ENCODE results near the gene GBX2. TPM values are rescaled to one million over a fixed set of nuclear protein-coding genes. Genes with fewer than 3 reads are reported as not detected.

The GBX2 gene
- total and polyA plus RNA-seq, 2 of the 8 experiments (the other 6 are each of a cell fraction or from before 2014, with no cell fraction given) = 0.38 to 0.89 TPM

DNA sequence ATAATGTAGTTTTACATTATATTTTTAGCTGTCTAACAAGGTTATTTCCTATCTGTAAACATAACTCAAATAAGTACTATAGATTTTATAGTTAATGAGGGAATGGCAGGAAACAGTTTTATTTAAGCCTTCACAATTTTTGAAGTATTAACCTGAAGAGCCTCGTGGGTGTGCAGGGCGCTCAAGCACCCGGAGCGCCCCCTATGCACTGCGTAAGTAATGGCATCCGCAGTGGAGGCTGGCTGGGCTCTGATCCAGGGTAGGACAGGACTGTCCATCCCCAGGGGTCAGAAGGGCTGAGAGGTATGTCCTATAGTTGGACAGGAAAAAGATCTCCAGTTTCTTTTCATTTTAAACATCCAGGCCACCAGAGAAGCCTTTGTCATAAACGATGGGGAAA lies 8.2 kb upstream of the GBX2 start:
- WGBS, 2 experiments (ENCODE audit: extremely low coverage in 1 of 2, insufficient coverage in 1 of 2, insufficient read length in 1 of 2, insufficient replicate concordance in 2 of 2, low coverage in 1 of 2, low lambda C conversion rate in 2 of 2, missing lambda C conversion rate in 1 of 2) = 3% methylated on average over 7 of the region's 7 CpGs; no CpG with 5 or more reads in 1 of the 2 experiments
- Histone ChIP-seq H3K79me1 (ENCODE audit: low read depth, low read length) (no peaks in the 10 kb centered on the region), H4K20me1 (replicated peaks in 1 of 2; ENCODE audit: control insufficient read depth in 1 of 2, insufficient read depth in 2 of 2, low read length in 2 of 2) (peaks cover 11 to 15% of the 10 kb centered on the region in 2 experiments), H4K5ac (ENCODE audit: insufficient read length, low read depth, low read length) (no peak overlapping the region), H3K23ac (ENCODE audit: insufficient read length) (no peak overlapping the region), H3K27ac (ENCODE audit: low read depth, low read length) (no peak overlapping the region), H3K4me1 (replicated peaks in 1 of 4; ENCODE audit: control insufficient read depth in 3 of 4, insufficient read depth in 4 of 4, low read length in 3 of 4) (peaks cover 14 to 42% (median 20%) of the 10 kb centered on the region in 4 experiments), H2AFZ (ENCODE audit: low read length) (no peak overlapping the region), H2BK12ac (ENCODE audit: low read depth, low read length) (no peak overlapping the region), H4K91ac (replicated peaks; ENCODE audit: insufficient read length, low read length) (no peak overlapping the region), H3K4me2 (ENCODE audit: insufficient read depth in 1 of 2, low read depth in 2 of 2, low read length in 2 of 2) (no peak overlapping the region), H2BK5ac (ENCODE audit: low read depth, low read length) (no peak overlapping the region), H3K79me2 (ENCODE audit: control insufficient read depth in 1 of 2, insufficient read depth in 2 of 2, low read length in 2 of 2) (no peaks in the 10 kb centered on the region), H2BK15ac (ENCODE audit: low read length) (no peak overlapping the region), H3K9ac (replicated peaks in 1 of 4; ENCODE audit: extremely low read depth in 1 of 4, low read depth in 3 of 4, low read length in 3 of 4) (no peak overlapping the region), H2BK20ac (ENCODE audit: low read length) (no peak overlapping the region), H3K4ac (replicated peaks; ENCODE audit: insufficient read length, low read depth, low read length) (no peak overlapping the region), H3K27me3 (replicated peaks in 1 of 4; ENCODE audit: control insufficient read depth in 3 of 4, extremely low read depth in 1 of 4, insufficient read depth in 3 of 4, low read length in 3 of 4) (peaks cover 56 to 84% (median 75%) of the 10 kb centered on the region in 4 experiments), H2AK5ac (ENCODE audit: low read depth, low read length) (no peak overlapping the region), H3K36me3 (ENCODE audit: control insufficient read depth in 2 of 4, insufficient read depth in 4 of 4, low read length in 3 of 4) (peaks cover 0 to 2% (median 0%) of the 10 kb centered on the region in 4 experiments; a peak in 1 of 8 replicates), H3K4me3 (ENCODE audit: extremely low read depth in 1 of 4, insufficient read depth in 2 of 4, low read depth in 3 of 4, low read length in 4 of 4) (no peak overlapping the region), H3K9me3 (ENCODE audit: insufficient read depth in 2 of 2, low read depth in 1 of 2, low read length in 1 of 2) (no peaks in the 10 kb centered on the region), H3K56ac (replicated peaks; ENCODE audit: insufficient read length, low read depth, low read length) (no peak overlapping the region), H3K23me2 (ENCODE audit: low read depth, low read length) (peaks cover 11% of the 10 kb centered on the region; the same call in 1 of the 2 replicates), H3K18ac (ENCODE audit: extremely low read depth, low read length) (no peak overlapping the region), H4K8ac (ENCODE audit: extremely low read depth, insufficient read depth, low read length) (no peak overlapping the region), H2BK120ac (replicated peaks; ENCODE audit: low read depth, low read length) (no peak overlapping the region), H3K14ac (ENCODE audit: insufficient read length) (no peak overlapping the region)
- ChIA-PET POLR2A (ENCODE audit: partially characterized antibody) (no interaction called here), CTCF (ENCODE audit: partially characterized antibody) (interaction anchor here (0.6 to 9.4 kb wide), 30 partner anchors 9 to 411 kb away, joined by 3 to 87 read pairs (median 5); no protein-coding TSS in a partner anchor)
- FAIRE-seq = no peak
- TF ChIP-seq, protein P1, sequence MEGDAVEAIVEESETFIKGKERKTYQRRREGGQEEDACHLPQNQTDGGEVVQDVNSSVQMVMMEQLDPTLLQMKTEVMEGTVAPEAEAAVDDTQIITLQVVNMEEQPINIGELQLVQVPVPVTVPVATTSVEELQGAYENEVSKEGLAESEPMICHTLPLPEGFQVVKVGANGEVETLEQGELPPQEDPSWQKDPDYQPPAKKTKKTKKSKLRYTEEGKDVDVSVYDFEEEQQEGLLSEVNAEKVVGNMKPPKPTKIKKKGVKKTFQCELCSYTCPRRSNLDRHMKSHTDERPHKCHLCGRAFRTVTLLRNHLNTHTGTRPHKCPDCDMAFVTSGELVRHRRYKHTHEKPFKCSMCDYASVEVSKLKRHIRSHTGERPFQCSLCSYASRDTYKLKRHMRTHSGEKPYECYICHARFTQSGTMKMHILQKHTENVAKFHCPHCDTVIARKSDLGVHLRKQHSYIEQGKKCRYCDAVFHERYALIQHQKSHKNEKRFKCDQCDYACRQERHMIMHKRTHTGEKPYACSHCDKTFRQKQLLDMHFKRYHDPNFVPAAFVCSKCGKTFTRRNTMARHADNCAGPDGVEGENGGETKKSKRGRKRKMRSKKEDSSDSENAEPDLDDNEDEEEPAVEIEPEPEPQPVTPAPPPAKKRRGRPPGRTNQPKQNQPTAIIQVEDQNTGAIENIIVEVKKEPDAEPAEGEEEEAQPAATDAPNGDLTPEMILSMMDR (IDR thresholded peaks at IDR 0.05; ENCODE audit: control extremely low read depth in 1 of 3, insufficient read depth in 1 of 3, low read depth in 1 of 3, low read length in 3 of 3) = peak; percentile 82 to 93 (median 84)
- TF ChIP-seq RAD21 (IDR thresholded peaks at IDR 0.05 in 1 of 2, conservative IDR thresholded peaks at IDR 0.05 in 1 of 2; ENCODE audit: low read depth in 2 of 2, low read length in 2 of 2) = peak; percentile 65 to 72
- TF ChIP-seq, protein P2, sequence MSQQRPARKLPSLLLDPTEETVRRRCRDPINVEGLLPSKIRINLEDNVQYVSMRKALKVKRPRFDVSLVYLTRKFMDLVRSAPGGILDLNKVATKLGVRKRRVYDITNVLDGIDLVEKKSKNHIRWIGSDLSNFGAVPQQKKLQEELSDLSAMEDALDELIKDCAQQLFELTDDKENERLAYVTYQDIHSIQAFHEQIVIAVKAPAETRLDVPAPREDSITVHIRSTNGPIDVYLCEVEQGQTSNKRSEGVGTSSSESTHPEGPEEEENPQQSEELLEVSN (IDR thresholded peaks at IDR 0.05) = no peak
- TF ChIP-seq, protein P3, sequence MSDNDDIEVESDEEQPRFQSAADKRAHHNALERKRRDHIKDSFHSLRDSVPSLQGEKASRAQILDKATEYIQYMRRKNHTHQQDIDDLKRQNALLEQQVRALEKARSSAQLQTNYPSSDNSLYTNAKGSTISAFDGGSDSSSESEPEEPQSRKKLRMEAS (IDR thresholded peaks at IDR 0.05) = peak; percentile 25; the same call in 1 of the 2 replicates
- TF ChIP-seq HDAC2 (IDR thresholded peaks at IDR 0.05; ENCODE audit: borderline replicate concordance in 1 of 2, low read depth in 2 of 2, low read length in 2 of 2) = peak in 1 of 2 experiments; percentile 31; a peak in 1 of 4 replicates
- TF ChIP-seq CREB1 (IDR thresholded peaks at IDR 0.05) = 0 out of 2 replicates have a peak, but pooled peaks have one; percentile 22
- no peak for TF ChIP-seq BCL11A (IDR thresholded peaks at IDR 0.05; ENCODE audit: low read depth in 2 of 2, low read length in 2 of 2)
- DNase-seq (ENCODE audit: low read depth in 1 of 2, low spot score in 2 of 2) = peak in 1 of 2 experiments; percentile 58

Data from H1 (cell line).